MM.1S (cell line): ENCODE measurements around the gene TTLL6.

Experiments
- CTCF ChIP-seq: fragments of 300-600 bp; sonication (generic); IDR thresholded peaks from 2 replicates; pipeline ENCODE4 v1.5.1; 2016; ENCODE audit warnings: antibody characterized with exemption, low read length, mixed read lengths
- EZH2phosphoT487 ChIP-seq: fragments of 300-600 bp; sonication (generic); IDR thresholded peaks from 2 replicates; pipeline ENCODE4 v1.6.1; 2018; ENCODE audit warnings: antibody characterized with exemption, low read length

- TF ChIP-seq CTCF (no peak), EZH2phosphoT487 (no peak)
Observed at GRCh38 chr17:48760411-48760810, 56.6 kb downstream of the TTLL6 start.
